GM18858 (cell line): ENCODE measurements around the gene GAS2L1.

Experiments
- ATAC-seq: cut with Tn5 transposase; IDR thresholded peaks from one replicate; pipeline ENCODE4 v1.9.1; 2021; ENCODE audit not compliant: unreplicated experiment

GAS2L1 gene

DNA sequence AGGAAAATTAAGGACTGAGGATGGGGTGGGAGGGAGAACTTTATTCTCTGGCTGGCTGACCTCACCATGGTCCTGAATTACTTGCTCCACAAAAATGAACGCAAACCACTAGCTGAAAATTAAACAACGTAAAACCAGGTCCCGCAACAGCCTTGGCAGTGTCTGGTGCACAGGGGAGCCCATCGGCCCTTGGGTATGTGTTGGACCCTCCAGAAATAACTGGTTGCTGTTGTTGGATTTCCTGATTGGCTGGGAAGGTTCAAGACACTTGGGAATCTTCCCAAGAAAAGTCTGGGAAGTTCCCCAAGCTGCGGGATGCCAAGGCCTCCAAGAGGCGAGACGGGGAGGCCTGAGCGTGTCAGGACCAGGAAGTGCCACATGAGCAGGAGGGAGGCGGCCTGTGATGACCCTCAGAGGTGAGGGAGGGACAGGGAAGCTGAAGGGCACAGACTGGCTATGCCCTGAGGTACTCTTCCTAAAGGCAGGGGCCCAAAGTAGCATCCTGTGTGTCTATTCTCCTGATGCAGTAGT is 19.4 kb downstream of the GAS2L1 start:
- no peak for ATAC-seq

DNA sequence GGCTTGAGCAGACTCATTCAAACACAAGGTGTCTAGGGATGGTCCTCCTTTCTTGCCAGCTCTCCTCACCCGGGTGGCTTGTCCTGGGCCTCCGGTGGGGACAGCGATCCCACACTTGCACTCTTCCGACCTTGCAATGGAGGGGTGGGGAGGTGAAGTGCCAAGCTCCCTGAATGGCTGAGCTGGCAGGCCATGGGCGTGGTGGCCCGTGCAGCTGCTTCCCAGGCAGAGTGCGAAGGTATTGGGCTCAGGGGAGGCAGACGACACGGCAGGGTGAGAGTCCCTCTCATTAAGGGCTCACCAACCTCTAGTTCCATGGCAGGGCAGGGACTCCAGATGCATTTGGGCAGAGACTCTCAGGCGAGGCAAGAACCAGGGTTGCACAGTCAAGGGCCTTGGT is 20.0 kb downstream of the GAS2L1 start:
- ATAC-seq: no peak

DNA sequence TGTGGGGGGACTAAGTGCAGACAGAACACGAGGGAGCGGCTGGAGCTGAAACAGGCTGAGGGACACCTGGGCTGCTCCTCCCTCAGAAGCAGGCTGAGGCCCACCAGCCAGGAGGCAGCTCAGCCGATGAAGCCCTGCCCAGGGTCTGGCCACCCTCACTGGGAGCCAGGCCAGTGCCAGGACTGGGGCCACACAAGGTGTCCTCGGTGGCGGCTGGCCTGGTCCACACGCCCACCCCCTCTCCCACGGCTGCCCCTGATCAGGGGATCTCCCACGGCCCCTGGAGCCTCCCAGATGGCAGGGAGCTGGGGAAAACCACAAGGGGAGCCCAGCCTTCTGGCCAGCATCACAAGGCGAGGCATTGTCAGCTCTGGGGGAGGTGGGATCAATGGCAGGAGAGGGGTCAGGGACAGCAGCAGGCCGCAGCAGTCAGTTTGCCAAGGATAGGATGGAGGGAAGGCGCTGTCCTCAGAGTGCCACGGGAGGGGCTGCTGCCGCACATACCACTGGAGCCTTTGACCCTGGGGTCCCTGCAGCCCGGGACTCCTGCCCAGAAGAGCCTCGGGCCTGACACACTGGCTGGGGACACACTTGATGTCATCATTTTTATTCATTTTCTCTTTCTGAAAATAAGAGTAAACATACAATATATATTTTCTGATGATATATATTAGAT is 20.8 kb downstream of the GAS2L1 start:
- ATAC-seq: no peak

DNA sequence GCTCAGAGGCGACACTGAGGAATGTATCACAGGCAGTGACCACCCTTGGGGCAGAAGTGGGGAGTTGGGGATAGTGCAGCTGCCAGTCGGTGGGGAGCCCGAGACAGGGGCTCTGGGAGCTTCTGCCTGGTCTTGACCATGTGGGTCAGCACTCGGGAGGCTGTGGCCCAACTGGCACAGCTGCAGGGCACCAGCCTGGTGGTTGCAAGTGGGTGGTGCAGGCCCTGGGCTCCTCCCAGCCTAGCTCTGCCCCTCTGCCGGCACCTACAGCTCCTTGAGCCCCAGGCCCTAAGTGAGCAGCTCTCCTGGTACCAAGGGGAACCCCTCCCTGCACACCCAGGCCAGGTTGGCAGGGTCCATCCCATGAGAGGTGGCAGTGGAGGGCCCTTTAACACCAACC is 21.6 kb downstream of the GAS2L1 start:
- no peak for ATAC-seq

DNA sequence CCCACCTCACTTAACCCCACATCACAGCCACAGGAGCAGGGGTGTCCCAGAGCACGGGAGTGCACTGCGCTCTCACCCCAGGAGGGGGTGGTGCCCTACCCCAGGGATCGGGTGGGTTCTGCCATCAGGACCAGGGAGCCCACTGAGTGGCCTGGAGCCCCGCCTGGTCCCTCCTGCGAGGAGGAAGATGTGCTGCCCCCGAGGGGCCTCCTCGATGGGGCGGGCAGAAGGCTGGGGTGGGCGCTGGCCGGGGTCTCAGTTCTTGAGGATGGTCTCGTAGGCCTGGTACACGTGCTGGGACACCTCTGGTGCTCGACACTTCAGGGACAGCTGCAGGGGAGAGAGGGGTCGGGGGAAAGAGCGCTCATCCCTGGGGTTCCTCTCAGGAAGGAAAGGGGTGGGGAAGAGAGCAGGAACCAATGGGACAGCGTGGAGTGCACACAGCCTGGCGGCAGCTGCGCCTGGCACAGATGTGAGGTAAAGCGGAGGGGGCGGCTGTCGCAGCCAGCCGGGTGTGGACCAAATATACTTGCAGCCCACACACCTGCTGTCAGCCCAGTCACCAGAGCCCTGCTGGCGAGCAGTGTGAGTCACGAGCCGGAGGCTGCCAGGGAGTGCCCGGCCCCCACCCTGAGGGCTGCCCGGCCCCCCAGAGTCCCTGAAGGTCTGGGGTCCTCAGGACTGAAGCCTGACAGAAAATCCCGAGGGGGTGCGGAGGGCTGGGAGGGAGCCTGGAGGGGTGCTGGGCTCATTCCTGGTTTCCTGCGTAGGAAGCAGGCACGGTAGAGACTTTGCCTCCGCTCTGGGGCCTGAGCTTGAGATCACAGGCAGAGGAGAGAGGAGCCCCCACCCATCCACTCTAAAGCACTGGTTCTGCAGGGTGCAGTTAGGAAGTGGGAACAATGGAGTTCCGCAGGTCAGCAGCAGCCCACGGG is 22.4 kb downstream of the GAS2L1 start:
- ATAC-seq: no peak

DNA sequence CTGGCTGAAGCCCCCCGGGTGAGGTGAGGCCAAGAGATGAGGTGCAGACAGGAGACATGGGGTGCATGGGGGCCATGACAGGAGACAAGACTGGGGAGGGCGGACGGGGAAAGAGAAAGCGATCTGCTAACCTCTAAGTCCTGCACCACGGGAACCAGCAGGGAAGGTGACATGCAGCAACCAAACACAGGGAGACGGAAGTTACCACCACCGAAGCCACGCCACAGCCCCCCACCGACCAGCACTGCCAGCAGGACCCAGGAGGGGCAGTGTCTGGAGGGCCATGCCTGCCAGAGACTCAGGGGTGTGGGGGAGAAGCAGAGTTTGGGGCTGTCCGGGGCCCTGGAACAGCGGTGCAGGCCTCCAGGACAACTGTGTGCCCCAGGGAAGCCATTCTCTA is 23.1 kb downstream of the GAS2L1 start:
- ATAC-seq: no peak

DNA sequence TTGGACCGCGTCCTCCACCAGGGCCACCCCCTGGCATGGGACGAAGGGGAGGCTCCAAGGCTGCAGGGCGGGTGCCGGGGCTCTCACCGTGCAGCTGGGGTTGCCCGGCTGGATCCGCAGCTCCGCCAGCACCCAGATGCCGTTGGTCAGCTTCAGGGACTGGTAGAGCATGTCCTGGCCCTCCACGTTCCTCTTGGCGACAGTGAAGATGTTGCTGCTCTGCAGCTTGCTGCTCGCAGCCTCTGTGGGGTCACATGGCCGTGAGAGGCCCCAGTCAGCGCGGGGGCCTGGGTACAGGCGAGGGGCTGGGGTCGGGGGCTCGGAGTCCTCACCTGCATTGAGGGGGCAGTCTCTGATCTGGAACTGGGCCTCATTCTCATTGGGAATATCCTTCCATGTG is 23.8 kb downstream of the GAS2L1 start:
- ATAC-seq: no peak

DNA sequence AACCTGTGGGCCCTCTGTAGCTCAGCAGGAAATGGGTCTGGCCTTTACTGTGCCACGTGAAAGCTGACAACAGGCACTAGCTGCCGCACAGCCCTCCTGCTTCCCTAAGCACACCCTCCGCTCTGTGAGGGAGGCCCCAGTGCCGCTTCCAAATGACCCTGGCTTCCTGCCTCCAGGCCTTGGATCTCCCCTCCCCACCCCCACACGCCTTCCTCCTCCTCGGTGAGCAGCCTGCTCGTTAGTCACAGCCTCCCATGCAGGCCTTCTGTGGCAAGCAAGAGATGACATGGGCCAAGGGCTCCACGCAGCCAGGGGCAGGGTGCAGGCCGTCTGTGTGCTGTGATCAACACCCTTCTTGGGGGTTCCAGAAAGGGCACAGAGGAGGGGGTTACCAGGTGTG is 24.3 kb downstream of the GAS2L1 start:
- no peak for ATAC-seq

DNA sequence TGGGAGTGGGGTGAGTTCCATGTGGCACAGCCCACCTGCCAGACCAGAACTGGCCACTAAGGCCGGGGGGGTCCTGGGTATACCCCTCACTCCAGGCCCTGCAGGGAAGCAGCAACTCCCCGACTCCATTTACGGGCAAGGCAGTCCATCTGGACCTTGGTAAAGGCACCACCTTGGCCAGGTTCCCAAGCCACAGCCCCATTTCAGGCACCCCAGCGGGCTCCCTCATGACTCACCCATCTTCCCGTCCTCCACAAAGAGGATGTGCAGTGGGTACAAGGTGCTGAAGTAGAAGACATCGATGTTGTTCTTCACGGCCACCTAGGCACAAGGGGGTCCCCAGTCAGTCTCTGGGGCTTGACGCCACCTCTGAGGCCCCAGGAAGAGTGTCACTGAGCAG is 24.8 kb downstream of the GAS2L1 start:
- no peak for ATAC-seq

DNA sequence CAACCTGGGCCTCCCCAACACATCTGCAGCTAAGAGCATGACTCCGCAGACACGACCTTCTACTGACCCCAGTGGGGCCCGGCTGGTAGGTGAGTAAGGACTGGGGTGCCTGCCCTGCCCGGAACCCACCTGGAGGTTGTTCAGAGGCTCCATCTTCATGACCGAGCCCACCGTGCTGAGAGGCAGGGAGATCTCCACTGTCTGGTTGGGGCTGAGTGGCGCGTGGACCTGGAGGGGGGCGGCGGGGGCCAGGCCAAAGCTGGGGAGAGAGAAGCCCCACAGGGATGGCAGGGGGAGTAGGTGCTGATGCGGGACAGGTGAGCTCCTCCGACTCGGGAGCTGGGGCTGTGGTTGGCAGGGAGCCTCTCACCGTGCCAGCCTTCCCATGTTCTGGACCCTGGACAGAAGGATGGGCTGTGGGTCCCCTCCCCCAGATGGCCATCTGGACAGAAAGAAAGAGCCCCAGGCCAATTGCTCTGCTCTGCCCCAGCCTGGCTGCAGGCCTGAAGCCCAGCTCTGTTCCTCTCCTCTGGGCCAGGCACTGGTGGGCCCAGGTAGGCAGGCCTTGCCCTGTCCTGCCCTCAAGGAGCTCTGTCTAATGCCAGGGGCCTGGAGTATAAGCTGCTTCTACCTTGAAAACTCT is 25.3 kb downstream of the GAS2L1 start:
- no peak for ATAC-seq

DNA sequence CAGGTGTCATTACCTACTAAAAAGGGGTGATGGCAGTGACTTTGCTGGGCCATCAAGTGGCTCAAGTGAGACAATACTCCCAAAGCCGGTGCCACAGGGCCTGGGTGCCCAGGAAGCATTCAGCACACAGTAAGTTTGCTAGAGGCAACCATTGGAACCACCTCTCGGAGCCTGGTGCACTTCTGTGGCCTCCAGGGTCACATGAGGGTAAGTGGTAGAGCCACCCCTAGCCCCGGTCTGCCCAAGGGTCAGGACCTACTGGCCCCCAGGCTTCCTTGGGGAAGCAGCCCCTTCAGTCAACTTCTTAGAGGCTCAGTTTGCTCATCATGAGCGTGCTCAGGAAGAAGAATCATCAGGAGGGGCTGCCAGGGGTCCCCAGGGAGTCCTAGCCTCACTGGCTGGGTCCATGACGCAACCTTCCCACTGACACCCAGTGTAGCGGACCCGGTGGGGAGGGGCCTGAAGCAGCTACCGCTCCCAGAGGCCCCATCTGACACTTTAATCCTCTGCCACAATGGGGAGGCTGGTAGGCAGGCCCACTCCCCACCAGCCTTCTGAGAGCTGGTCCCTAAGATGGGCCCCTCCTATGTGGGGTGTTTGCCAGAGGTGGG is 26.5 kb downstream of the GAS2L1 start:
- ATAC-seq: no peak

DNA sequence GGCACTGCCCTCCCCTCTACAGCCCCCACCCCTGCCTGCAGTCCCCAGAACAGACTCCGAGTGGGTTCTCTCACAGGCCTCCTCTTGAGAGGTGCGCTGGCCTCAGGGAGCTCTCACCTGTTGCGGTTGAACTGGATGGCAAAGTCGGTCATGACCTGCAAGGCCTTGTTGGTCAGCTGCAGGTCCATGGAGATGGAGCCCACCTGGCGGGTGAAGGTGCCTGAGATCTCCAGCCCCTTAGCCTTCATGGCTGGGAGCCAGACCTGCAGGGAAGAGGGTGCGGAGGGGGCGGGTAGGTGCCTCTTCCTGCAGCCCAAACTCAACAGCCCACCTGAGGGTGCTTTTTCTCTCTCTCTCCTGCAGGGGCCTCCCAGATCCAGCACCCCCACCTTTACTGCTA is 27.7 kb downstream of the GAS2L1 start:
- ATAC-seq: no peak

DNA sequence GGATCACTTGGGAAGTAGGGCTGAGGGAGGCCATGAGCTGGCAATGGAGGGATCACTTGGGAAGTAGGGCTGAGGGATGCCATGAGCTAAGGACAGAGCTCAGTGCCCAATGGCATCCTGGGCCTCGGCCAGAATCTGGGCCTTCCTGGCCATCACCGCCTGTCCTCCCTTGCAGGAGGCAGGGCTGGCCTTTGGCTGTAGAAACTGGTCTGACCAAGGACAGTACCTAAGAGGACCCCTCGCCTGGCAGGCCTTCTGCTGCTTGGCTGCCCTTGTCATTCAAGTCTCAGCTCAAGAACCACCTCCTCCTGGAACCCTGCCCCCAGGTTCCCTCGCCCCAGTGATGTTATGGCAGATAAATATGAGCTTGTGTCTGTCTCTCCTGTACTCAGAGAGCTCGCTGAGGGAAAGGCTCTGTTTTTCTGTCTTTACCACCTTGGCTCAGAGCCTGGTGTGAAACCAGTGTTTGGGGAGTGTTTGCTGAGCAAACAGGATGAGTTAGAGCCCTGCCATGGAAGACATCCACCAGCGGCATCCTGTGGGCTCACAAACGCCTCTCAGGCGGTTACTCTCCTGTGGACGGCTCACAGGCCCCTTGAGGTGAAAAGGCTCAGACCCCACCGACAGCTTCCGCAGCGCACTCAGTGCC is 28.4 kb downstream of the GAS2L1 start:
- no peak for ATAC-seq

DNA sequence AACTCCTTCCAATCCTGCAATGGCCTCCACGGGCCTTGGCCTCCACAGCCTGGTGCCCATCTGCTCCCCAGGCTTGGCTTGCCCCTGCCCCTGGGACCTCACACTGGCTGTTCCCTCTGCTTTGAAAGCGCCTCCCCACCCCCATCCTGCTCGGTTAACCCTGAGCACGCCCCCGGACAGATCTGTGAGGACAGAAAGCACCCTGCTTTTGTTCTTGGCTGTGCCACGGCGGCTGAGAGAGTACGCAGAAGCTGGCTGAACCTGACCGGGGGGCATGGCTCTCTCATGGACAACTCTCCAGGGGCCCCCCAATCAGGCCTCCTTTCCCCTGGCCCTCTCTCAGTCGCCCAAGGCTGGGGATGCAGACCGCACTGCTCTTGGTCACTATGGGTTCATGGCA is 29.2 kb downstream of the GAS2L1 start:
- ATAC-seq: no peak

DNA sequence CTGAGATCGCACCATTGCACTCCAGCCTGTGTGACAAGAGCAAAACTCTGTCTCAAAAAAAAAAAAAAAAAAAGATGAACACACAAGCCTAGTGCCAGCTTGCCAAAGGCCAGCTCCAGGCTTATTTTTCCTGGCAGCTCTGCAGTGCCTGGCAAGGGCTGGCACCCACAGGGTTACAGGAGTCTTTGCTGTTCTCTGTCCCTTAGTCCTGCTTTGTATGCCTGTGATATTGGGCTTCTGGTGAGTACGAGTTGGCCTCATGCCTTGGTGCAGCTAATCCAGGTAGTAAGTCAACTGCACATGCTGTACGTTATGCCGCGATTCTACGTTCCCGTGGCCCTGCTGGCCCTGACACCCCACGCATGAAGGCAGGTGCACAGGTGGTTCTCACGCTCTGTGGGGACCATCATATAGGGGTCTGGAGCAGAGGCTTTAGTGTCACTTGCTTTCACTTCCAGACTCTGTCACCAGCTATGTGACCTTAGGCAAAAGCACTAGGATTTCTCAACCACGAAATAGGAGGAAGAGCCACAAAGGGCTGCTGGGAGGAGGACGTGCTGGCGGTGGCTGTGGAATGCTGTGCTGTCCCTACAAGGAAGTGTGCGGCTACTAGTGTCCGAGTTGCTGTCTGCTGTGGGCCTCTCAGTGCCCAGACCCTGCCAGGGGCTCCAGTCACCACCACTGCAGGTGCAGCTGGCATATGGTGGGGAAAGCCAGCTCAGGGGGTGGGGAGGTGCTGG is 30.5 kb downstream of the GAS2L1 start:
- no peak for ATAC-seq

DNA sequence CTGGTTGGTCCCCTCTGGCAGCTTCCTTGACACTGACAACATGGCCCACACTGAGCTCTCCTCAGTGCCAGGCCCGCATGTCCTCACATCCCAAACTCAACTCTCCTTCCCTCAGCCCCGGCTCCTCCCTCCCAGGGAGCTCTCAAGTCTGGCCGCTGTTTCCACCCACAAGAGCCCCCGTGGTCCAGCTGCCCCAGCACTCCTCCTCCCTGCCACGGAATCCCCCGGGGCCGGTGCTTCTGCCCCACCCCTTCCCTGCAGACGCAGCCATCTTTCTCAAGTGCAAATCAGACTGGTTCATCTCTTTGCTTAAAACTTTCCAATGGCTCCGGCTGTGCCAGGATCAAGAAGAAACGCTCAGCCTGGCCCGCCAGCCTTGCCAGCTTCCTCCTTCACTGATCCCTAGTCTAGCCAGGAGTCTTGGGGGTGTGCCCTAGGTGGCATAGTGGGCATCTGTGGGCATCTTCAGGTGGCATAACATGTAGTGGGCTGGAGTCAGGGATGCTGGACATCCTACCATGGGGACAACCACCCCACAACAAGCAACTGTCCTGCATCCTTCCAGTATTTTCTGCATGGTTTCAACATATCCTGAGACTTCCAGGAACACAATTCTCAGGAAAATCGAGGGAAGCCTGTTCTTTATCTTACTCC is 31.3 kb downstream of the GAS2L1 start:
- ATAC-seq: no peak

DNA sequence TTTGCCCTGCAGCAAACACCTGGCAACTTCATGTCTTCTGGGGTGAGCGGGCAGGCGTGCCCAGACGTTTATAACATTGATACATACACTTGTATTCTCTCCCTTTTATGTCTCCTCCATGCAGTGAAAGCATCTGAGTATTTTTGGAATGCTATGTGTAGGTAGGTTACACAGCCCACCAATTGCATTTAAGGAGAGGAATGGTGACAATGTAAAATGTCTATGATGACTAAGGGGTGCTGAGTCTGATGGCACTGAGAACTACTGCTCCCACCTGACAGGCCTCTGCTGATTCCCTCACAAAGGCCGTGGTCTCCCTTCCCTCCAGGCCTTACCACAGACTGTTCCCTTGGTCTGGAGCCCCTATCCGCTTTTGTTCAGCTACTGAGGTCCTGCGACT is 31.9 kb downstream of the GAS2L1 start:
- ATAC-seq: no peak

DNA sequence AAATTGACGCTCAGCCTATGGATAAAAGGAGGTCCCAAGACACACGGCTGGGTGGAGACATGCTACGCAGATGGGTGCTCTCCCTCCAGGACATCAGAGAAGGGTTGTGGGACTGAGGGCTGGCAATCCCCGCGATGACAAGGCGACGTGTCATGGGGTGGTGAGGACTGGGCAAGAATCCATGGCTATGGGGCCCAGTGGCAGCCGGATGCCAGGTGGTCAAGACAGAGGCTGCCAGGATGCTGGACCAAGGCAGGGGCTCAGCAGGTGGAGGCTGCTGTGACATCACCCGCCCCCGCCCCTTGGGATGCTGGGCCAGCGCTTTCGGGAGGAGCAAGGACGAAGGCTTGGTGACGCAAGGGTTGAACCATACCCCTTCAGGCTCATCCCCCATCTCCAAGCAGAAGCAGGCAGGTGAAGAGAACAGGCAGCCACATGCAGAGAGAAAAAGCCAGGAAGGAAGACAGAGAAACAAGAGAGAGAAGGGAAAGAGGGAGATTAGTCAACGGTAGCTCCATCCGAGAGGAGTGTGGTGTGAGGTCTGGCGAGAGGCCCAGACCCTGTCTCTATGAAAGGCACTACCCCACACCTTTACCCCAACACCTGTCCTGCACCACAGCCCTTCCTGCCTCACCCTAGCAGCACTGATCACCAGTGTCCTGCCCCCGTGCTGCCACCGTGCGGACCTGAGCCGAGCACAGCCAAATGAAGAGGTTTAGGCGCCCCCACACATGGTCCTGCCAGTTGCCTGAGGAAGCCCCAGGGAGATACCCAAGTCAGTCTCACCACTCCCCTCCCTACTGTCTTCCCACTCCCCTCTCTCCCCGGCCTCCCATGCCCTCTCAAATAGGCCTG is 33.2 kb downstream of the GAS2L1 start:
- ATAC-seq: no peak

DNA sequence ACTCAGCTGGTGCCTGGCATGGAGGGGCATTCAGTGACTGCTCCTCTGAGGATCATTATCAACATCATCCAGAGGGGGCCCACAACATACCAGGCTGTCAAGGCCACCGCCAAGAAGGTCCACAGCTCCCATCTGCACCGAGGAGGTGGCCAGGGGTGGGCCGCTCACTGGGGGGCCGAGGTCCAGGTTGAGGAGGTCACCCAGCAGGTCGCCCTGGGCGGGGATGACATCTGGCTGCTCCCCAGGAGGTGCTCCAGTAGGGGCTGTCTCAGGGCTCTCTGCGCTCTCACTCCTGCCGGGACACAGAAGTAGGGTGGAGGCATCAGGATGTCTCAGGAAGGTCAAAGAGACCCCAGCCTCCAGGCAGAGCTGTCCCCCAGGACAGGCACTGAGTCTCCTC is 34.1 kb downstream of the GAS2L1 start:
- ATAC-seq: no peak
